ENCODE results near the gene GSTCD. TPM values are rescaled to one million over a fixed set of nuclear protein-coding genes. Genes with fewer than 3 reads are reported as not detected.

GSTCD gene
- total and polyA plus RNA-seq, 4 donors = 1.5 to 17.9 (median 8.4) TPM

- no peak overlapping the region for H3K27ac ChIP-seq (ENCODE audit: low read depth in 1 of 2, low read length in 1 of 2)
- no peaks in the 10 kb centered on the region for H3K27me3 ChIP-seq (ENCODE audit: control insufficient read depth in 3 of 3, insufficient read depth in 3 of 3, low read length in 2 of 3)
- no peaks in the 10 kb centered on the region for H3K4me1 ChIP-seq (ENCODE audit: control insufficient read depth in 5 of 5, insufficient read depth in 5 of 5, low read length in 5 of 5)
- WGBS, 2 donors = 96 to 98% methylated on average over 6 of the region's 6 CpGs
- DNase-seq = no peak
- peaks cover 0 to 2% (median under 1%) of the 10 kb centered on the region in 4 donors for H3K36me3 ChIP-seq (ENCODE audit: control insufficient read depth in 4 of 4, insufficient read depth in 4 of 4, low read length in 4 of 4)
- TF ChIP-seq, protein P1, sequence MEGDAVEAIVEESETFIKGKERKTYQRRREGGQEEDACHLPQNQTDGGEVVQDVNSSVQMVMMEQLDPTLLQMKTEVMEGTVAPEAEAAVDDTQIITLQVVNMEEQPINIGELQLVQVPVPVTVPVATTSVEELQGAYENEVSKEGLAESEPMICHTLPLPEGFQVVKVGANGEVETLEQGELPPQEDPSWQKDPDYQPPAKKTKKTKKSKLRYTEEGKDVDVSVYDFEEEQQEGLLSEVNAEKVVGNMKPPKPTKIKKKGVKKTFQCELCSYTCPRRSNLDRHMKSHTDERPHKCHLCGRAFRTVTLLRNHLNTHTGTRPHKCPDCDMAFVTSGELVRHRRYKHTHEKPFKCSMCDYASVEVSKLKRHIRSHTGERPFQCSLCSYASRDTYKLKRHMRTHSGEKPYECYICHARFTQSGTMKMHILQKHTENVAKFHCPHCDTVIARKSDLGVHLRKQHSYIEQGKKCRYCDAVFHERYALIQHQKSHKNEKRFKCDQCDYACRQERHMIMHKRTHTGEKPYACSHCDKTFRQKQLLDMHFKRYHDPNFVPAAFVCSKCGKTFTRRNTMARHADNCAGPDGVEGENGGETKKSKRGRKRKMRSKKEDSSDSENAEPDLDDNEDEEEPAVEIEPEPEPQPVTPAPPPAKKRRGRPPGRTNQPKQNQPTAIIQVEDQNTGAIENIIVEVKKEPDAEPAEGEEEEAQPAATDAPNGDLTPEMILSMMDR (IDR thresholded peaks at IDR 0.05; ENCODE audit: control extremely low read depth, extremely low read depth) = no peak
- no peak overlapping the region for H3K4me3 ChIP-seq
- no peak for ATAC-seq (ENCODE audit: insufficient read depth, low FRiP score)
- no peak overlapping the region for H3K9ac ChIP-seq (ENCODE audit: insufficient read depth in 1 of 2, low read length in 2 of 2)
- H3K9me3 ChIP-seq (ENCODE audit: control insufficient read depth in 4 of 4, insufficient read depth in 3 of 4, low read length in 3 of 4) = peaks cover 0 to 2% (median 0%) of the 10 kb centered on the region in 4 donors
Measured at GRCh38 chr4:105835177-105835576, 126.6 kb downstream of the GSTCD start.

GRCh38 chr4:105836537-105836936, 128.0 kb downstream of the GSTCD start:
- TF ChIP-seq, protein P1 (IDR thresholded peaks at IDR 0.05; ENCODE audit: control extremely low read depth, extremely low read depth) = no peak
- Histone ChIP-seq H3K4me1 (ENCODE audit: control insufficient read depth in 5 of 5, insufficient read depth in 5 of 5, low read length in 5 of 5) (no peaks in the 10 kb centered on the region), H3K4me3 (no peak overlapping the region), H3K36me3 (ENCODE audit: control insufficient read depth in 4 of 4, insufficient read depth in 4 of 4, low read length in 4 of 4) (peaks cover 0 to 2% (median under 1%) of the 10 kb centered on the region in 4 donors), H3K9ac (ENCODE audit: insufficient read depth in 1 of 2, low read length in 2 of 2) (no peak overlapping the region), H3K27me3 (ENCODE audit: control insufficient read depth in 3 of 3, insufficient read depth in 3 of 3, low read length in 2 of 3) (no peaks in the 10 kb centered on the region), H3K9me3 (ENCODE audit: control insufficient read depth in 4 of 4, insufficient read depth in 3 of 4, low read length in 3 of 4) (peaks cover 0 to 2% (median 0%) of the 10 kb centered on the region in 4 donors), H3K27ac (ENCODE audit: low read depth in 1 of 2, low read length in 1 of 2) (no peak overlapping the region)
- WGBS, 2 donors = 94 to 98% methylated on average over 3 of the region's 3 CpGs
- ATAC-seq (ENCODE audit: insufficient read depth, low FRiP score) = no peak
- no peak for DNase-seq

GRCh38 chr4:105837037-105837436, 128.5 kb downstream of the GSTCD start:
- Histone ChIP-seq H3K36me3 (ENCODE audit: control insufficient read depth in 4 of 4, insufficient read depth in 4 of 4, low read length in 4 of 4) (peaks cover 0 to 2% (median under 1%) of the 10 kb centered on the region in 4 donors), H3K9me3 (ENCODE audit: control insufficient read depth in 4 of 4, insufficient read depth in 3 of 4, low read length in 3 of 4) (peaks cover 0 to 2% (median 0%) of the 10 kb centered on the region in 4 donors), H3K4me1 (ENCODE audit: control insufficient read depth in 5 of 5, insufficient read depth in 5 of 5, low read length in 5 of 5) (peaks cover 0 to 3% (median 0%) of the 10 kb centered on the region in 5 donors), H3K9ac (ENCODE audit: insufficient read depth in 1 of 2, low read length in 2 of 2) (no peak overlapping the region), H3K4me3 (no peak overlapping the region), H3K27me3 (ENCODE audit: control insufficient read depth in 3 of 3, insufficient read depth in 3 of 3, low read length in 2 of 3) (no peaks in the 10 kb centered on the region), H3K27ac (ENCODE audit: low read depth in 1 of 2, low read length in 1 of 2) (no peak overlapping the region)
- TF ChIP-seq, protein P1 (IDR thresholded peaks at IDR 0.05; ENCODE audit: control extremely low read depth, extremely low read depth) = no peak
- 87 to 94% methylated on average over 2 of the region's 2 CpGs for WGBS, 2 donors
- no peak for DNase-seq
- no peak for ATAC-seq (ENCODE audit: insufficient read depth, low FRiP score)

GRCh38 chr4:105838082-105838481, 129.5 kb downstream of the GSTCD start:
- 83 to 88% methylated on average over 1 of the region's 1 CpG for WGBS, 2 donors
- TF ChIP-seq, protein P1 (IDR thresholded peaks at IDR 0.05; ENCODE audit: control extremely low read depth, extremely low read depth) = no peak
- Histone ChIP-seq H3K9ac (ENCODE audit: insufficient read depth in 1 of 2, low read length in 2 of 2) (no peak overlapping the region), H3K27ac (ENCODE audit: low read depth in 1 of 2, low read length in 1 of 2) (no peak overlapping the region), H3K9me3 (ENCODE audit: control insufficient read depth in 4 of 4, insufficient read depth in 3 of 4, low read length in 3 of 4) (peaks cover 0 to 2% (median 0%) of the 10 kb centered on the region in 4 donors), H3K4me3 (no peak overlapping the region), H3K36me3 (ENCODE audit: control insufficient read depth in 4 of 4, insufficient read depth in 4 of 4, low read length in 4 of 4) (peaks cover 0 to 2% (median 2%) of the 10 kb centered on the region in 4 donors), H3K4me1 (ENCODE audit: control insufficient read depth in 5 of 5, insufficient read depth in 5 of 5, low read length in 5 of 5) (peaks cover 0 to 5% (median 0%) of the 10 kb centered on the region in 5 donors), H3K27me3 (ENCODE audit: control insufficient read depth in 3 of 3, insufficient read depth in 3 of 3, low read length in 2 of 3) (no peaks in the 10 kb centered on the region)
- no peak for ATAC-seq (ENCODE audit: insufficient read depth, low FRiP score)
- DNase-seq = no peak

All from lung (tissue), 12 donors.